Suppressor macrophage treated with lipopolysaccharide for 4 hours (primary cell): ENCODE data around the gene MTCL1.

Experiments used
- DNase-seq: peaks from one replicate; pipeline ENCODE4 v3.0.0-alpha.2; 2020

Gene MTCL1

GRCh38 chr18:8842506-8842905, 137.2 kb downstream of the MTCL1 start:
- no peak for DNase-seq

- DNase-seq: no peak
Observed at GRCh38 chr18:8843005-8843404, 137.6 kb downstream of the MTCL1 start.

GRCh38 chr18:8844721-8845148, 139.4 kb downstream of the MTCL1 start:
- no peak for DNase-seq

GRCh38 chr18:8845506-8845905, 140.2 kb downstream of the MTCL1 start:
- no peak for DNase-seq

GRCh38 chr18:8847066-8847755, 141.9 kb downstream of the MTCL1 start:
- DNase-seq: no peak

GRCh38 chr18:8847900-8848299, 142.5 kb downstream of the MTCL1 start:
- DNase-seq: no peak

- DNase-seq: no peak
Observed at GRCh38 chr18:8848541-8848940, 143.2 kb downstream of the MTCL1 start.

GRCh38 chr18:8849696-8850095, 144.3 kb downstream of the MTCL1 start:
- DNase-seq: no peak

- DNase-seq: no peak
Observed at GRCh38 chr18:8851659-8852058, 146.3 kb downstream of the MTCL1 start.

- DNase-seq: no peak
Observed at GRCh38 chr18:8854550-8854949, 149.2 kb downstream of the MTCL1 start.

GRCh38 chr18:8854962-8855361, 149.6 kb downstream of the MTCL1 start:
- no peak for DNase-seq

GRCh38 chr18:8856212-8856611, 150.9 kb downstream of the MTCL1 start:
- no peak for DNase-seq

GRCh38 chr18:8856769-8857393, 151.5 kb downstream of the MTCL1 start:
- DNase-seq: no peak

- DNase-seq: no peak
Observed at GRCh38 chr18:8857806-8858205, 152.4 kb downstream of the MTCL1 start.

- no peak for DNase-seq
Observed at GRCh38 chr18:8858888-8859511, 153.6 kb downstream of the MTCL1 start.

GRCh38 chr18:8860845-8861642, 155.7 kb downstream of the MTCL1 start:
- DNase-seq: peak; percentile 4

- DNase-seq: no peak
Observed at GRCh38 chr18:8863427-8863826, 158.1 kb downstream of the MTCL1 start.

GRCh38 chr18:8865934-8866333, 160.6 kb downstream of the MTCL1 start:
- DNase-seq: no peak

- no peak for DNase-seq
Observed at GRCh38 chr18:8866679-8867078, 161.3 kb downstream of the MTCL1 start.

- no peak for DNase-seq
Observed at GRCh38 chr18:8868276-8868675, 162.9 kb downstream of the MTCL1 start.

- DNase-seq: no peak
Observed at GRCh38 chr18:8868779-8869415, 163.5 kb downstream of the MTCL1 start.

- DNase-seq: no peak
Observed at GRCh38 chr18:8869696-8870095, 164.3 kb downstream of the MTCL1 start.

- DNase-seq: no peak
Observed at GRCh38 chr18:8870528-8870927, 165.2 kb downstream of the MTCL1 start.
